GM23338 (cell line): ENCODE measurements around the gene SHC4.

Experiments used
- CREB1 ChIP-seq: fragments of 250-450 bp; sonication (Bioruptor Pico); IDR thresholded peaks from 2 replicates; pipeline ENCODE4 v1.5.0; 2020; ENCODE audit warnings: low read depth, mild to moderate bottlenecking, moderate library complexity
- CTCF ChIP-seq, 2 experiments: fragments of 200-600 bp in 1 of 2; sonication (generic) in 1 of 2; conservative IDR thresholded peaks; 2 replicates each; pipeline versions ENCODE4 v1.5.1 to v1.6.1; 2016 to 2017; ENCODE audit warnings: antibody characterized with exemption in 2 of 2, low read depth in 2 of 2, mild to moderate bottlenecking in 2 of 2, moderate library complexity in 1 of 2
- EZH2 ChIP-seq: fragments of 200-600 bp; sonication (generic); IDR thresholded peaks from one replicate; pipeline ENCODE4 v1.8.0; 2017; ENCODE audit warnings: antibody characterized with exemption, mild to moderate bottlenecking, low read depth; ENCODE audit not compliant: unreplicated experiment
- EZH2phosphoT487 ChIP-seq: fragments of 200-600 bp; sonication (generic); IDR thresholded peaks from one replicate; pipeline ENCODE4 v1.8.1; 2018; ENCODE audit warnings: antibody characterized with exemption; ENCODE audit not compliant: unreplicated experiment
- JUNB ChIP-seq: IDR thresholded peaks from one replicate; pipeline ENCODE4 v1.6.1; 2016; ENCODE audit warnings: antibody characterized with exemption; ENCODE audit not compliant: unreplicated experiment
- NANOG ChIP-seq: IDR thresholded peaks from 2 replicates; pipeline ENCODE4 v1.6.1; 2016; ENCODE audit warnings: antibody characterized with exemption, borderline replicate concordance
- POLR2AphosphoS5 ChIP-seq: IDR thresholded peaks from 2 replicates; pipeline ENCODE4 v1.6.1; 2016; ENCODE audit warnings: antibody characterized with exemption, low read depth
- REST ChIP-seq: IDR thresholded peaks from one replicate; pipeline ENCODE4 v1.6.1; 2018; ENCODE audit warnings: antibody characterized with exemption; ENCODE audit not compliant: unreplicated experiment
- ZNF114 ChIP-seq: fragments of 250-450 bp; sonication (Bioruptor Pico); IDR thresholded peaks from 2 replicates; pipeline ENCODE4 v1.5.0; 2020; ENCODE audit warnings: mild to moderate bottlenecking, moderate library complexity
- ZNF331 ChIP-seq: fragments of 250-450 bp; sonication (Bioruptor Pico); IDR thresholded peaks from 2 replicates; pipeline ENCODE4 v1.5.0; 2020; ENCODE audit warnings: low read depth, mild to moderate bottlenecking, moderate library complexity

GRCh38 chr15:48774484-48774883 is 189.2 kb downstream of the SHC4 start:
- no peak for TF ChIP-seq CTCF (conservative IDR thresholded peaks at IDR 0.05; ENCODE audit: low read depth in 2 of 2)
- TF ChIP-seq POLR2AphosphoS5, result no peak
- TF ChIP-seq ZNF331, result no peak
- TF ChIP-seq NANOG, result no peak
- TF ChIP-seq EZH2phosphoT487, result no peak
- TF ChIP-seq REST, result no peak
- TF ChIP-seq EZH2, result no peak
- no peak for TF ChIP-seq JUNB
- TF ChIP-seq ZNF114 (CRISPR knock-in tag), result no peak
- TF ChIP-seq CREB1 (CRISPR knock-in tag), result no peak
